Occipital lobe (tissue), 2 donors: ENCODE results near the gene PBRM1. TPM values are rescaled to one million over a fixed set of nuclear protein-coding genes. Genes with fewer than 3 reads are reported as not detected.
A peak's percentile ranks its signal among the peaks of the same experiment; 100 is the strongest.
"Not testable (repeated sequence)": the region's sequence is repeated elsewhere in the genome, so short reads cannot be mapped to it uniquely, and the experiment has no call there.

Experiments
- DNase-seq: peaks from one replicate; lab custom pipeline; 2025; lab: John Stamatoyannopoulos, UW
- total RNA-seq: library from RNA; depleted of rRNA; stranded (reverse); fragments of >200 nt; gene quantifications from one replicate; pipeline ENCODE4 v1.2.3, GENCODE V29; 2014

Gene PBRM1
- total RNA-seq, 1 donor from 2014 or later = 203 TPM

GRCh38 chr3:52704611-52705437 lies 19.1 kb upstream of the PBRM1 start:
- no peak for DNase-seq

GRCh38 chr3:52703341-52703740 lies 17.6 kb upstream of the PBRM1 start:
- DNase-seq = no peak

- DNase-seq = no peak
These were observed 11.9 kb upstream of the PBRM1 start for GRCh38 chr3:52697632-52697965.

GRCh38 chr3:52696830-52697631 lies 11.3 kb upstream of the PBRM1 start:
- DNase-seq = no peak

- no peak for DNase-seq
These were observed 10.3 kb upstream of the PBRM1 start for GRCh38 chr3:52695798-52696671.

DNA sequence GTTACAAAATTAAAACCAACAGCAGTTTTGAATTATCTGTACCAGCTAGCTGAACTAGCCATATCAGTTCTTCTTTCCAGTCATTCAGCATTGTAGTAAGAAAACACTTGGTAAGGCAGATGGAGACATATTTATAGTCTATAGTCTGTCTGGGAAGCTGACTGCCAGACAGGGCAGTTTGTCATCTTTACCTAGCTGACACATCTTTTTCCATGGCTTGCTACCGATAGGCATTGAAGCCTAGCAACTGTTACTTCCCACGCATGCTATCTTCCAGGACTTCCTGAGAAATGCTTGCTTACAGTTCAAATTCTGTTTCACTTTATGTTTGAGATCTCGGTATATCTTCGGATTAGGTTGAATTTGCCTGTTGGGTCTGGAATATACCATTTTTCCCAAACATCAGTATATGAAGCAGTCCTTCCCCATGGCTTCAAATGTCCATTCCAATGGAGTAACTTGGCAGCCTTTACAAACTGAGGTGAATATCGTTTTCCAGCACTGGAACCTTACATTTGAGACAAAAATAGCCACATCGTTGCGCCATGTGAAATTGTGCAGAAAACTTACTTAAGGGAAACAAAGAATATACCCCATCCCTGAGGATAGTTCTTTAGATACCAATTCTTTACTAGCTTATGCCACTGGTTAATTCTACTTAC lies 8.9 kb upstream of the PBRM1 start:
- no peak for DNase-seq

DNA sequence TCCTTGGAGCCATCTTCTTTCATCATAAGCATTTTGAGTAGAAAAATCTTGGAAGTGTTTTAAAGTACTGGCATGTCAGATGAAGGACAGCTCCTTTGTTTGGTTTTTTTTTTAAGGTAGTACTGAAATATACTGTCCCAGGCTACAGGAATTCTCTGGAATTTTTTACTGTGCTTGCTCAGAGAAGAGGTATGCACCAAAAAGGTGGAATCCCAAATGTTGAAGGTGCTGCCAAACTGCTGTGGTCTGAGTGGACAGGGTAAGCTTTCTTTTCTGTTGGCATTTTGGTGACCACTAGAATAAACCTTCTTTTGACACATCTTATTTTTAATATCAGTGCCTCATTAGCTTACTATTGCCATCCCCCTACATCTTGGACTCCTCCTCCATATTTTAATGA lies 7.4 kb upstream of the PBRM1 start:
- DNase-seq = no peak

- no peak for DNase-seq
These were observed 4.8 kb upstream of the PBRM1 start for GRCh38 chr3:52690560-52690959.

DNA sequence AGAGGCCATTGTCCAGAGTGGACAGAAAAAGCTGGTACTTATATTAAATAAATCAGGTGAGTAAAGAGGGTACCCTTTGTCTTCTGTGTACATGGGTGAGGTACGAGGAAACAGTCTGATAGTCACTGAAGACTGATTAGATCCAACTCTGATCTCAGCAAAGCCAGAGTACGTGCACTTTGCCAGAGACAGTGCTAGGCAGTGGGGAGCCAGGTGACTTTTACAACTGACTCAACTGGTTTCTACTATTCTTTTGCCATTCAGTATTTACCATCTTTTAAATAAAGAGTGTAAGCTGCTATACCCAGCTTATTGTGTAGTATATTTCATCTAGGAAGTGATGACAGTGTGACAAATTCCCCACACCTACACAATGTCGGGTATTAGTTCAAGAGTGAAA lies 3.4 kb upstream of the PBRM1 start:
- DNase-seq = no peak

DNA sequence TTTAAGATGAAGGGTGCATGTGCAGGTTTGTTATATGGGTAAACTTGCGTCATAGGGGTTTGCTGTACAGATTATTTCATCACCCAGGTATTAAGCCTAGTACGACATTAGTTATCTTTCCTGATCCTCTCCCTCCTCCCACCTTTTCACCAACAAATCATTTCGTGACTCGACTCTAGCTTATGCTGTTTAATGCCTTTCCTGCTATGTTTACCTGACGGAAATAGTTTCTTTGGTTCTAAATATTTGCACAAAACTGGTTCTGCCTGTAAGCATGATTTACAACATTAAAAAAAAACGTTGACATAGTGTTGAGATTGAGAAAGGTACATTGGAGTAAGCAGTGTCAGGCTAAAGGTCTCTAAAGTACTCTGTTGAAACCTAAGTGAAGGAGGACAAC lies 2.6 kb upstream of the PBRM1 start:
- DNase-seq = no peak

DNA sequence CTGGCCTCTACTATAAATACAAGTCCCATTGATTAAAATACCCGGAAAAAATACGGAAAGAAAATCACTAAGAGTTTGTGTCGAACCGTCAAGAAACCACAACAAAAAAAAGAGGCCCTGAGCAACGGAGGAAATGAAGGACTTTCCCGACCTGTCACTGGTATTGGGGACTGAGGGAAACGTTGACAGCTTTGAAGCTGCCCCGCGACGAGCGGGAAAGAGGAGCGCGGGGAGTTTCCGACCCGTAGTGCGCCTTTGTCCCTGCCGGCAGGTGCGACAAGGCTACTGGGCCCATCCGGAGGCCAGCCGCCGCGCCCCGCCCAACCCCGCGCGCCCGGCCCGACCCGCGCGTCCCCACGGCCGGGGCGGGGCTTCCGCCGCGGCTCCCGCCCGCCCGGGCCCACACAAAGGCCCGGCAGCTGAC lies 416 bp downstream of the PBRM1 start:
- DNase-seq = peak; percentile 85

- DNase-seq = no peak
These were observed 1.5 kb downstream of the PBRM1 start for GRCh38 chr3:52684184-52684583.

GRCh38 chr3:52683611-52684010 lies 2.1 kb downstream of the PBRM1 start:
- no peak for DNase-seq

DNA sequence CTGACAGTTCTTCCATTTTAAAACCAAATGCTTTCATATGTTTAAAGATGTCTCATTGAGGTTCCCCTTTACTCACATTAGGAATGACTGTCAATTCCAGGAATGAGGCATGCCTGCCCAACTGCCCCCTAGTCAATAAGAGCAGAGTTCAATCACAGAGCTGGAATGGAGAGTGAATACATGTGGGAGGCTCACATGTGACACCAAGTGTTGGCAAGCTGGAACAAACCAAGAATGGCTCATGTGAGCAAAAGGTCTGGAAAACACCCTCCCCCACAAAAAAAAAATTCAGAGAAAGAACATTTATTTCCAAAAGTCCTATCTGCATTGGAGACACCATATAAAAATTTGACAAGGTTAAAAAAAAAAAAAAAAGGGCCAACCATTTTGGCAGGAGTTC lies 3.7 kb downstream of the PBRM1 start:
- no peak for DNase-seq

DNA sequence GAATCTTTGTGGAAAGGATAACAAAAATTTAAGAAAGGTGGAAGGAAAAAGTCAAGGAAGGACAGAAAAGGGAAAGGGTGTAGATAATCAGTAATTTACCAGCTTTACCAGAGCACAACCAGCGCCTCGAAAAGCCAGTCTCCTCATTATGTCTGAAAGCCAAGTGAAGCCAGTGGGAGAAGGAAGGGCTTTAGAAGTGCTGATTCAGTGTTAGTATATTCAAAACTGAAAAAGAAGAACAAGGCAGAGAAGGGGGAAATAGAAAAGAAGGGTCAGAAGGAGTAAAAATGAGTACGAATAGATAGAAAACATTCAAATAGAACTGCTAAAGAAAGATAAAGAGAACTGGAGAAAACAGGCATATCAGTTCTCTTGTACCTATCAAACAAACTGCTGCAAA lies 4.1 kb downstream of the PBRM1 start:
- no peak for DNase-seq

DNA sequence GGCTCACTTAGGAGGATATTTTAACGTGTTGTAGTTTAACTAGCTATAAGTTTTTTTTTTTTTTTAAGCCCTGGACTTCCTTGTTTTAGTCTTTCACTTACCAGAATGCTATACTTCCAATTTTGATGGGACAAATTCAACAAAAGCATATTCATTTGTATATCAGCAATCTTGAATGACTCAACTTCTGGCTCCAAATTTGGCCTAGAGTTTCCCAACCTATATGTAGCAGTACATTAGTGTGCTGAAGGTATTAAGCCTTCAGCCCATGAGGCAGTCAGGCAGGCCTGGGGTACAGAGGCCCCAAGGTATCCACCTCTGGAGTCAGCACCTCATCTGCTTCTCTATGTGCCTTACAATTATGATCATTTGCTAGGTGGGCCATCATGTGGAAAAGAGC lies 5.9 kb downstream of the PBRM1 start:
- DNase-seq = no peak

GRCh38 chr3:52679199-52679538 lies 6.5 kb downstream of the PBRM1 start:
- DNase-seq = no peak

DNA sequence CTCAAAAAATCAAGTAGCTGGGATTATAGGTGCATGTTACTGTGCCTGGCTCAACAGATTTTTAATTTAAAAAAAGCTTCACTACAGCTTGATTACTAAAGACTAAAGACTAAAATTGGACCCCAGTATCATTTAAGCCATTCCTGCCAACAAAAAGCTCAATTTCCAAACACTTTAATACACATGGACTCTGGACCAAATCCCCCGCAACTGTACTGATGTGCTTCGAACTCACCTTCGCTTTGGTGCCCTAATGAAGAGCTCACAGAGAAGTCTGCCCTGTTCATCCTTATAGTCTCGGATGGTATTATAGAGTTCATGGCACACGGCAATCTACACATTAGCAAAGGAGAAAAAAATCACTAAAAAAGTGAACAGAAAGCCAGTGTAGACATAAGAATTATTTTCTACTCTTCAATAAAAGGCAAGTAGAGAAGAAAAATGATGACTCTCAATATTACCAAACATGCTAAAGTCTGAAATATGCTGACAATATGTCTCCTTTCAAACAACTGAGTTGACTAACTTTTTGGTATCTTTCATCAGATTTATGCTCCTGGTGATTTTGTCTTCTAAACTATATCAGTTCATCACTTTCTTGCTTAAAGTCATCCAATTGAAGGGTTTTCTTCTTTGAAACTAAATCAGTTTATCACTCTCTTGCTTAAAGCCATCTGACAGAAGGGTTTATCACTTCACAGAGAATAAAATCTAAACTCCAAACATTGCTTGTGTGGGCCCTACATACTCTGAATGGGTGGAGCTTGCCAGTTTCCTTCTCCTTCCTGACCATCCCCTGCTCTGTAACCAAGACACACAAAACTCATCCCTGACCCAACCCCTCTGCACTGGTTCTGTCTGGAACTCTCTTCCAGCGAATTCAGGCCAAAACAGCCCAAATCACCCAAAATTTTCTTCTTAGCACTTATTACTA lies 7.2 kb downstream of the PBRM1 start:
- DNase-seq = no peak

DNA sequence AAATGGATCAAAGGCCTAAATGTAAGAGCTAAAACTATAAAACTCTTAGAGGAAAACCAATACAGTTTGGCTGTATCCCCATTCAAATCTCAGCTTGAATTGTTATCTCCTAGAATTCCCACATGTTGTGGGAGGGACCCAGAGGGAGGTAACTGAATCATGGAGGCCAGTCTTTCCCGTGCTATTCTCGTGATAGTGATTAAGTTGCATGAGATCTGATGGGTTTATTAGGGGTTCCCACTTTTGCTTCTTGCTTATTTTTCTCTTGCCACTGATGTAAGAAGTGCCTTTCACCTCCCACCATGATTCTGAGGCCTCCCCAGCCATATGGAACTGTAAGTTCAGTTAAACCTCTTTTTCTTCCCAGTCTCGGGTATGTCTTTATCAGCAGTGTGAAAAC lies 9.5 kb downstream of the PBRM1 start:
- DNase-seq = not testable (repeated sequence)

DNA sequence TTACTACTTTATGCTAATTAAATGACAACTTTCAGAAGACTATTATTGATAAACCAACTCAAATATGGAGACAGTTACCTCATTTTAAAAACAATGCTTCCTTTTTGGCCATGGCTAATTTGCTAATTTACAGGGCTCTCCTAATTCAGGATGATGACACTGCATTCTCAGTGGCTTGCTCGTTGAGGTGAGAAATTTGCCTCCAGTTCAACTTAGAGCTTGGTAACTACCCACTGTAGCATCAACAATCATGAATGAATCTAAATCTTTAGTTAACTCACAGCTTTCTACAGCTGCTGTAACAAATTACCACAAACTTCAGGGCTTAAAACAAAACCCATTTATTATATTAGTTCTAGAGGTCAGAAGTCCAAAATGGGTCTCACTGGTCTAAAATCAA lies 14.0 kb downstream of the PBRM1 start:
- DNase-seq = no peak
